8988T (cell line): ENCODE results near the gene GALNT12.

Source experiments
- DNase-seq: peaks from one replicate; pipeline ENCODE4 v3.0.0; 2011

The GALNT12 gene

GRCh38 chr9:98882569-98882923, 75.1 kb downstream of the GALNT12 start:
- no peak for DNase-seq

- DNase-seq, result no peak
Measured at GRCh38 chr9:98883276-98883675, 75.8 kb downstream of the GALNT12 start.

GRCh38 chr9:98884849-98885248, 77.4 kb downstream of the GALNT12 start:
- DNase-seq, result no peak

- no peak for DNase-seq
Measured at GRCh38 chr9:98885575-98886295, 78.3 kb downstream of the GALNT12 start.

GRCh38 chr9:98886691-98887229, 79.3 kb downstream of the GALNT12 start:
- DNase-seq, result no peak

GRCh38 chr9:98887918-98888510, 80.5 kb downstream of the GALNT12 start:
- DNase-seq, result no peak

- no peak for DNase-seq
Measured at GRCh38 chr9:98888801-98889421, 81.4 kb downstream of the GALNT12 start.

GRCh38 chr9:98890256-98890655, 82.8 kb downstream of the GALNT12 start:
- DNase-seq, result no peak

GRCh38 chr9:98892288-98892687, 84.8 kb downstream of the GALNT12 start:
- DNase-seq, result no peak

GRCh38 chr9:98892690-98893089, 85.2 kb downstream of the GALNT12 start:
- no peak for DNase-seq

- no peak for DNase-seq
Measured at GRCh38 chr9:98894171-98894570, 86.7 kb downstream of the GALNT12 start.

- no peak for DNase-seq
Measured at GRCh38 chr9:98894761-98895160, 87.3 kb downstream of the GALNT12 start.

GRCh38 chr9:98896632-98897031, 89.2 kb downstream of the GALNT12 start:
- DNase-seq, result no peak

GRCh38 chr9:98897745-98898144, 90.3 kb downstream of the GALNT12 start:
- no peak for DNase-seq

- no peak for DNase-seq
Measured at GRCh38 chr9:98899408-98900056, 92.1 kb downstream of the GALNT12 start.
